Endothelial cell of umbilical vein (primary cell): Measurements from ENCODE around the gene NR2C2. TPM values are rescaled to one million over a fixed set of nuclear protein-coding genes. Genes with fewer than 3 reads are reported as not detected.

Experiments used
- BruUV-seq: library from RNA; stranded (reverse); fragments of 400-500 nt; replicated peaks from 2 replicates; lab custom pipeline; 2021; lab: Mats Ljungman, UMichigan
- CTCF ChIA-PET: fragments of 300-600, 350-600 bp; sonication (Branson Sonifier 250); formaldehyde crosslinking; loops from one replicate; lab custom pipeline; 2021; ENCODE audit warnings: antibody characterized with exemption, inconsistent platforms; lab: Charles Lee
- POLR2A ChIA-PET: fragments of 300-600, 350-600 bp; sonication (Branson Sonifier 250); formaldehyde crosslinking; loops from one replicate; lab custom pipeline; 2021; ENCODE audit warnings: antibody characterized with exemption, inconsistent platforms; lab: Charles Lee
- DNase-seq: peaks from one replicate; pipeline ENCODE4 v3.0.0-alpha.2; 2011; ENCODE audit warnings: low read depth, low spot score
- FAIRE-seq: peaks from 2 replicates; lab custom pipeline; 2011; peaks lifted over from hg19 to GRCh38; lab: Jason Lieb, UNC
- H2AFZ ChIP-seq: 2 replicates; pipeline ENCODE4 v1.6.0; 2012; ENCODE audit warnings: low read depth, low read length, control low read depth, inconsistent platforms
- H3K27ac ChIP-seq: 2 replicates; pipeline ENCODE4 v1.5.1; 2011; ENCODE audit warnings: low read depth, mild to moderate bottlenecking, control low read depth, low read length, moderate library complexity; ENCODE audit not compliant: insufficient read depth
- H3K27me3 ChIP-seq, 2 experiments: 2 replicates each; pipeline versions ENCODE4 v1.6.0 to v1.6.1; 2011; ENCODE audit warnings: low read length in 2 of 2, mixed read lengths in 1 of 2; ENCODE audit not compliant: control insufficient read depth in 2 of 2, insufficient read depth in 2 of 2
- H3K36me3 ChIP-seq, 2 experiments: 2 replicates in 1 of 2; 3 replicates in 1 of 2; pipeline ENCODE4 v1.5.1; 2011; ENCODE audit warnings: low read length in 2 of 2, mild to moderate bottlenecking in 1 of 2, moderate library complexity in 1 of 2; ENCODE audit not compliant: control insufficient read depth in 2 of 2, insufficient read depth in 2 of 2; ENCODE audit errors: extremely low read depth in 1 of 2
- H3K4me1 ChIP-seq: 3 replicates; pipeline ENCODE4 v1.5.1; 2011; ENCODE audit warnings: mild to moderate bottlenecking, low read length; ENCODE audit not compliant: control insufficient read depth, insufficient read depth; ENCODE audit errors: extremely low read depth
- H3K4me2 ChIP-seq: 2 replicates; pipeline ENCODE4 v1.6.1; 2011; ENCODE audit warnings: low read length, control low read depth, mixed read lengths; ENCODE audit not compliant: insufficient read depth
- H3K4me3 ChIP-seq, 3 experiments: fragments of 200-600 bp in 1 of 3; sonication (generic), shearing (Covaris generic) in 1 of 3; replicated peaks in 1 of 3; 2 replicates each; pipeline ENCODE4 v1.5.1; 2011 to 2016; ENCODE audit warnings: control low read depth in 3 of 3, low read length in 3 of 3, mild to moderate bottlenecking in 2 of 3, inconsistent platforms in 1 of 3, low read depth in 1 of 3, moderate library complexity in 1 of 3; ENCODE audit not compliant: insufficient read depth in 1 of 3
- H3K79me2 ChIP-seq: 2 replicates; pipeline ENCODE4 v1.6.0; 2012; ENCODE audit warnings: low read length, inconsistent platforms; ENCODE audit not compliant: control insufficient read depth, insufficient read depth
- H3K9ac ChIP-seq: replicated peaks from 2 replicates; pipeline ENCODE3; 2011; ENCODE audit warnings: low read length, control low read depth; ENCODE audit not compliant: insufficient read depth; ENCODE audit errors: extremely low read depth
- H3K9me1 ChIP-seq: replicated peaks from 3 replicates; pipeline ENCODE4 v1.6.0; 2011; ENCODE audit warnings: mild to moderate bottlenecking, low read length; ENCODE audit not compliant: control insufficient read depth, insufficient read depth; ENCODE audit errors: extremely low read depth
- H3K9me3 ChIP-seq: replicated peaks from 2 replicates; pipeline ENCODE4 v1.5.1; 2012; ENCODE audit warnings: low read length, inconsistent platforms; ENCODE audit not compliant: control insufficient read depth, insufficient read depth
- H4K20me1 ChIP-seq: replicated peaks from 2 replicates; pipeline ENCODE3; 2011; ENCODE audit warnings: mild to moderate bottlenecking, low read length; ENCODE audit not compliant: control insufficient read depth, insufficient read depth; ENCODE audit errors: extremely low read depth
- EZH2 ChIP-seq: IDR thresholded peaks from 2 replicates; pipeline ENCODE4 v1.6.1; 2012; ENCODE audit warnings: borderline replicate concordance, low read depth, mild to moderate bottlenecking, moderate library complexity, low read length, inconsistent platforms; ENCODE audit not compliant: severe bottlenecking
- FOS ChIP-seq: IDR thresholded peaks from 2 replicates; pipeline ENCODE4 v1.6.1; 2011; ENCODE audit warnings: mild to moderate bottlenecking, low read length, moderate library complexity, borderline replicate concordance; ENCODE audit not compliant: insufficient read depth
- GATA2 ChIP-seq: IDR thresholded peaks from 2 replicates; pipeline ENCODE4 v1.7.0; 2011; ENCODE audit warnings: low read depth, mild to moderate bottlenecking, moderate library complexity, mixed read lengths, low read length; ENCODE audit not compliant: insufficient read length, insufficient read depth
- JUN ChIP-seq: IDR thresholded peaks from 2 replicates; pipeline ENCODE4 v1.6.1; 2011; ENCODE audit warnings: borderline replicate concordance, low read depth; ENCODE audit not compliant: insufficient read length, insufficient read depth
- MAX ChIP-seq: IDR thresholded peaks from 2 replicates; pipeline ENCODE4 v1.6.1; 2011; ENCODE audit not compliant: insufficient read depth, insufficient read length
- MYC ChIP-seq: IDR thresholded peaks from one replicate; pipeline ENCODE4 v1.6.1; 2011; ENCODE audit warnings: mild to moderate bottlenecking, low read depth, low read length
- POLR2A ChIP-seq: IDR thresholded peaks from 2 replicates; pipeline ENCODE4 v1.6.1; 2012; ENCODE audit warnings: low read depth, mild to moderate bottlenecking, control low read depth, low read length
- POLR2AphosphoS5 ChIP-seq: IDR thresholded peaks from 2 replicates; pipeline ENCODE4 v1.6.1; 2012; ENCODE audit warnings: low read depth, mild to moderate bottlenecking, control low read depth, low read length, moderate library complexity; ENCODE audit not compliant: insufficient read depth
- dilution Hi-C: fragments of 300-500 bp; cut with MboI; formaldehyde crosslinking; loops from one replicate; pipeline ENCODE4 v1.15.0; 2019; ENCODE audit warnings: low sequenced_read_pairs; ENCODE audit not compliant: extremely low pct_ligation_motif_present
- intact Hi-C: fragments of 100-400 bp; cut with micrococcal nuclease; formaldehyde crosslinking; loops from one replicate; pipeline ENCODE4 v1.10.0; 2022
- polyA plus RNA-seq, 4 experiments: library from polyadenylated mRNA; depleted of rRNA in 3 of 4; stranded (reverse) in 3 of 4; unstranded in 1 of 4; fragments of >200 nt; gene quantifications; 2 replicates each; pipeline versions ENCODE4 v1.2.1 to v1.2.3, GENCODE V29; 2011 to 2012; ENCODE audit warnings: missing spikeins in 1 of 4
- total RNA-seq: library from RNA; stranded (reverse); gene quantifications from 2 replicates; pipeline ENCODE4 v1.2.3, GENCODE V29; 2021
- TF ChIP-seq, protein P1 (sequence below), 2 donors: IDR thresholded peaks; 1 replicate in 1 of 2; 2 replicates in 1 of 2; pipeline ENCODE4 v1.5.1; 2011; ENCODE audit warnings: low read length in 2 of 2, mild to moderate bottlenecking in 2 of 2, moderate library complexity in 2 of 2, control low read depth in 1 of 2, inconsistent platforms in 1 of 2, low read depth in 1 of 2; ENCODE audit not compliant: insufficient read depth in 1 of 2; ENCODE audit errors: extremely low read depth in 1 of 2

Gene NR2C2
- total and polyA plus RNA-seq, 2 donors (not counting 3 experiments of a cell fraction or from before 2014, with no cell fraction given): 20.3 to 59.8 TPM

DNA sequence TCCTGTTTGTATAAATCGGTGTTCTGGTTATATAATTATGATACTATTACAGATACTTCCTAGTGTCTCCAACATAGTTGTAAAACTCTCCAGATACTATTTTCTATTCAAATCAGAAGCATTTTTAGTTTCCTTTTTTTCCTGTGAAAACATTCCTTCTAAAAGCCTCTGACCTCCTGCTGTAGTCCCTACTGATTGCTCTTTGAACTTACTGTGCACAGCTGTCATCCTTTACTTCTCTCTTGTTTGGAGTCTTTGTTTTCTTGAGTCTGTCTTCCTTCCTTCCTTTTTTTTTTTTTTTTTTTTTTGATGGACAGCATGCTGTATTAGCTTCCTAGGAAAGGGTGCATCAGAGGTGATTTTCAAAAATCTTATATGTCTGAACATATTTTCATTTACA is 28.9 kb downstream of the NR2C2 start:
- Histone ChIP-seq H3K9me1 (no peaks in the 10 kb centered on the region), H3K79me2 (peaks cover 53% of the 10 kb centered on the region), H3K9ac (no peak overlapping the region), H3K4me2 (peak overlapping the region; percentile 34), H3K27me3 (no peaks in the 10 kb centered on the region), H3K4me3 (no peak overlapping the region), H3K27ac (no peak overlapping the region), H4K20me1 (peaks cover 2% of the 10 kb centered on the region), H3K4me1 (peaks cover 18% of the 10 kb centered on the region), H2AFZ (no peak overlapping the region), H3K36me3 (peaks cover 0 to 3% of the 10 kb centered on the region in 2 experiments), H3K9me3 (no peaks in the 10 kb centered on the region)
- FAIRE-seq (no peak), DNase-seq (peak; percentile 35)
- intact Hi-C loops: no loop called here
- dilution Hi-C loops: no loop called here
- no TSS peak for BruUV-seq
- TF ChIP-seq POLR2AphosphoS5 (no peak), FOS (no peak), MYC (no peak), GATA2 (no peak)
- TF ChIP-seq, protein P1, sequence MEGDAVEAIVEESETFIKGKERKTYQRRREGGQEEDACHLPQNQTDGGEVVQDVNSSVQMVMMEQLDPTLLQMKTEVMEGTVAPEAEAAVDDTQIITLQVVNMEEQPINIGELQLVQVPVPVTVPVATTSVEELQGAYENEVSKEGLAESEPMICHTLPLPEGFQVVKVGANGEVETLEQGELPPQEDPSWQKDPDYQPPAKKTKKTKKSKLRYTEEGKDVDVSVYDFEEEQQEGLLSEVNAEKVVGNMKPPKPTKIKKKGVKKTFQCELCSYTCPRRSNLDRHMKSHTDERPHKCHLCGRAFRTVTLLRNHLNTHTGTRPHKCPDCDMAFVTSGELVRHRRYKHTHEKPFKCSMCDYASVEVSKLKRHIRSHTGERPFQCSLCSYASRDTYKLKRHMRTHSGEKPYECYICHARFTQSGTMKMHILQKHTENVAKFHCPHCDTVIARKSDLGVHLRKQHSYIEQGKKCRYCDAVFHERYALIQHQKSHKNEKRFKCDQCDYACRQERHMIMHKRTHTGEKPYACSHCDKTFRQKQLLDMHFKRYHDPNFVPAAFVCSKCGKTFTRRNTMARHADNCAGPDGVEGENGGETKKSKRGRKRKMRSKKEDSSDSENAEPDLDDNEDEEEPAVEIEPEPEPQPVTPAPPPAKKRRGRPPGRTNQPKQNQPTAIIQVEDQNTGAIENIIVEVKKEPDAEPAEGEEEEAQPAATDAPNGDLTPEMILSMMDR (IDR thresholded peaks at IDR 0.05; ENCODE audit: extremely low read depth in 1 of 2, insufficient read depth in 1 of 2, low read depth in 1 of 2, low read length in 2 of 2): no peak
- ChIA-PET CTCF (interaction anchor here (1.6 kb wide), 1 partner anchor 9 kb away, joined by 3 read pairs; no protein-coding TSS in a partner anchor), POLR2A (no interaction called here)

DNA sequence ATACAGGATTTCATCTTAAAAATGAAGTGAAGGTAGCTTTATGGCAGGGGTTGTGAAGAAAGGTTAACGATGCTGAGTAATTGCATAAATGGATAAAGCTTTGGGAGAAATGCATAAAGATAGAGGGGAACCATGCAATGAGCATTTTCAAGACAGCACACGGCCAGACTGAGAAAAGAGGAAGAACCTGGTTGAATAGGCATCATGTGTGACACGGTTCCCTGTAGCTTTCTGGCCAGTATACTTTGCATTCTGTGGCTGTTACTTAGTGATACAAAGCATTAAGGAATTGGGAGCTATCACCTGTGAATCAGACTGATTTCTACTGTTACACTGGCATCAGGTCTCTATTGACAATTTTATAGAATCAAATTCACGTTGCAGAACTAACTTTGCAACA is 33.3 kb downstream of the NR2C2 start:
- intact Hi-C loops: no loop called here
- no peak overlapping the region for H2AFZ ChIP-seq

More for the DNA sequence above, 33.3 kb downstream of the NR2C2 start:
- BruUV-seq: no TSS peak
- Histone ChIP-seq H3K9me1 (no peaks in the 10 kb centered on the region), H3K4me2 (no peak overlapping the region), H3K79me2 (peaks cover 50% of the 10 kb centered on the region), H3K4me1 (peaks cover 13% of the 10 kb centered on the region), H3K36me3 (peaks cover 0 to 2% of the 10 kb centered on the region in 2 experiments), H4K20me1 (peaks cover 4% of the 10 kb centered on the region), H3K27me3 (no peaks in the 10 kb centered on the region), H3K9ac (no peak overlapping the region), H3K27ac (no peak overlapping the region), H3K4me3 (no peak overlapping the region), H3K9me3 (no peaks in the 10 kb centered on the region)
- TF ChIP-seq MAX (no peak), POLR2A (no peak), GATA2 (no peak), EZH2 (no peak), POLR2AphosphoS5 (no peak), FOS (no peak), JUN (no peak), MYC (no peak)
- TF ChIP-seq, protein P1 (IDR thresholded peaks at IDR 0.05; ENCODE audit: extremely low read depth in 1 of 2, insufficient read depth in 1 of 2, low read depth in 1 of 2, low read length in 2 of 2): no peak
- DNase-seq (no peak), FAIRE-seq (no peak)
- dilution Hi-C loops: no loop called here
- ChIA-PET POLR2A (no interaction called here), CTCF (interaction anchor here (0.7 to 1.4 kb wide), 2 partner anchors 11 to 14 kb away, joined by 3 read pairs; no protein-coding TSS in a partner anchor)
